IMR-90 (cell line): ENCODE results near the gene PIP4K2A. TPM values are rescaled to one million over a fixed set of nuclear protein-coding genes. Genes with fewer than 3 reads are reported as not detected.

ENCODE experiments used
- ATAC-seq: fragments of 200-7000 bp; cut with Tn5 transposase; 2 replicates; pipeline ENCODE4 v1.9.1; 2020; ENCODE audit warnings: low read depth, mild to moderate bottlenecking, moderate library complexity
- BruUV-seq: library from RNA; stranded (reverse); fragments of 400-500 nt; replicated peaks from 2 replicates; lab custom pipeline; 2021; lab: Mats Ljungman, UMichigan
- CTCF ChIA-PET: fragments of 300-600 bp; formaldehyde crosslinking; extraction: SDS; loops from one replicate; lab custom pipeline; 2021; ENCODE audit warnings: antibody characterized with exemption; lab: Yijun Ruan, JAX
- POLR2A ChIA-PET: fragments of 300-600 bp; sonication (Branson Sonifier 250); formaldehyde crosslinking; loops from one replicate; lab custom pipeline; 2022; ENCODE audit warnings: antibody characterized with exemption; ENCODE audit not compliant: unreplicated experiment; lab: Charles Lee
- DNase-seq: peaks from one replicate; pipeline ENCODE4 v3.0.0; 2013
- H2AFZ ChIP-seq: replicated peaks from 2 replicates; pipeline ENCODE3; 2013; ENCODE audit warnings: low read length, mild to moderate bottlenecking; ENCODE audit not compliant: poor library complexity
- H2AK5ac ChIP-seq: 2 replicates; pipeline ENCODE4 v1.6.1; 2013; ENCODE audit warnings: low read depth, low read length, inconsistent platforms
- H2AK9ac ChIP-seq: replicated peaks from 2 replicates; pipeline ENCODE3; 2013; ENCODE audit warnings: mild to moderate bottlenecking, low read depth, low read length, moderate library complexity; ENCODE audit not compliant: poor library complexity
- H2BK120ac ChIP-seq: 2 replicates; pipeline ENCODE4 v1.6.1; 2013; ENCODE audit warnings: low read depth, low read length, inconsistent platforms
- H2BK15ac ChIP-seq: 3 replicates; pipeline ENCODE4 v1.6.1; 2013; ENCODE audit warnings: low read depth, low read length, inconsistent platforms
- H2BK20ac ChIP-seq: 2 replicates; pipeline ENCODE4 v1.6.1; 2013; ENCODE audit warnings: low read depth, mild to moderate bottlenecking, inconsistent platforms, low read length, moderate library complexity
- H2BK5ac ChIP-seq: 2 replicates; pipeline ENCODE4 v1.6.1; 2013; ENCODE audit warnings: mild to moderate bottlenecking, low read depth, low read length, inconsistent platforms; ENCODE audit not compliant: poor library complexity, severe bottlenecking
- H3K14ac ChIP-seq: replicated peaks from 2 replicates; pipeline ENCODE4 v1.6.1; 2013; ENCODE audit warnings: low read depth, low read length, inconsistent platforms
- H3K18ac ChIP-seq: 2 replicates; pipeline ENCODE4 v1.6.1; 2013; ENCODE audit warnings: low read depth, low read length, control low read depth
- H3K23ac ChIP-seq: 2 replicates; pipeline ENCODE4 v1.6.1; 2013; ENCODE audit warnings: low read depth, low read length, inconsistent platforms
- H3K27ac ChIP-seq: 2 replicates; pipeline ENCODE4 v1.5.1; 2013; ENCODE audit warnings: mild to moderate bottlenecking, control low read depth, low read length; ENCODE audit not compliant: insufficient read depth
- H3K27me3 ChIP-seq: 2 replicates; pipeline ENCODE4 v1.6.1; 2013; ENCODE audit warnings: low read length; ENCODE audit not compliant: control insufficient read depth, insufficient read depth
- H3K36me3 ChIP-seq: 2 replicates; pipeline ENCODE4 v1.6.1; 2013; ENCODE audit warnings: low read length, mixed read lengths; ENCODE audit not compliant: control insufficient read depth, insufficient read depth
- H3K4ac ChIP-seq: 2 replicates; pipeline ENCODE4 v1.6.1; 2013; ENCODE audit warnings: low read depth, low read length, inconsistent platforms
- H3K4me1 ChIP-seq: 2 replicates; pipeline ENCODE4 v1.6.1; 2013; ENCODE audit warnings: low read length, mixed read lengths; ENCODE audit not compliant: control insufficient read depth, insufficient read depth
- H3K4me2 ChIP-seq: 2 replicates; pipeline ENCODE4 v1.6.1; 2013; ENCODE audit warnings: low read depth, mild to moderate bottlenecking, control low read depth, low read length, moderate library complexity
- H3K4me3 ChIP-seq: 2 replicates; pipeline ENCODE4 v1.5.1; 2013; ENCODE audit warnings: low read depth, mild to moderate bottlenecking, control low read depth, low read length, moderate library complexity; ENCODE audit not compliant: insufficient read depth
- H3K56ac ChIP-seq: 2 replicates; pipeline ENCODE4 v1.6.1; 2013; ENCODE audit warnings: low read length, inconsistent platforms; ENCODE audit not compliant: insufficient read depth; ENCODE audit errors: extremely low read depth
- H3K79me1 ChIP-seq, 2 experiments: 2 replicates each; pipeline ENCODE4 v1.6.1; 2013; ENCODE audit warnings: low read length in 2 of 2, inconsistent platforms in 1 of 2, low read depth in 1 of 2
- H3K9ac ChIP-seq: 2 replicates; pipeline ENCODE4 v1.6.1; 2013; ENCODE audit warnings: low read depth, low read length, control low read depth
- H3K9me1 ChIP-seq: 2 replicates; pipeline ENCODE4 v1.6.1; 2013; ENCODE audit warnings: low read length, inconsistent platforms; ENCODE audit not compliant: insufficient read depth
- H3K9me3 ChIP-seq: 2 replicates; pipeline ENCODE4 v1.6.1; 2013; ENCODE audit warnings: low read length; ENCODE audit not compliant: control insufficient read depth, insufficient read depth
- H4K20me1 ChIP-seq: 2 replicates; pipeline ENCODE4 v1.6.1; 2013; ENCODE audit warnings: low read length, inconsistent platforms; ENCODE audit not compliant: insufficient read depth
- H4K5ac ChIP-seq: 2 replicates; pipeline ENCODE4 v1.6.1; 2013; ENCODE audit warnings: mild to moderate bottlenecking, low read depth, low read length, control low read depth
- H4K8ac ChIP-seq, 2 experiments: 2 replicates each; pipeline ENCODE4 v1.6.1; 2013; ENCODE audit warnings: low read depth in 2 of 2, low read length in 2 of 2, control low read depth in 1 of 2, inconsistent platforms in 1 of 2
- H4K91ac ChIP-seq: 2 replicates; pipeline ENCODE4 v1.6.1; 2013; ENCODE audit warnings: low read depth, low read length, inconsistent platforms; ENCODE audit not compliant: insufficient read depth
- CHD1 ChIP-seq: IDR thresholded peaks from 2 replicates; pipeline ENCODE4 v1.6.1; 2012; ENCODE audit warnings: low read depth, low read length, improper control_type of control experiment
- FOS ChIP-seq: fragments of 150-350 bp; IDR thresholded peaks from 2 replicates; pipeline ENCODE4 v1.6.1; 2016; ENCODE audit warnings: low read depth, low read length
- MXI1 ChIP-seq: IDR thresholded peaks from 2 replicates; pipeline ENCODE4 v1.6.1; 2012; ENCODE audit warnings: low read depth, mild to moderate bottlenecking, low read length, moderate library complexity, borderline replicate concordance
- NFE2L2 ChIP-seq: fragments of 150-350 bp; IDR thresholded peaks from 2 replicates; pipeline ENCODE4 v1.6.1; 2016; ENCODE audit warnings: low read depth, mild to moderate bottlenecking, low read length
- WGBS, 2 experiments: methylation state at CpG; one replicate each; pipeline versions ENCODE4 v1.1.5 to v1.1.7; 2013; ENCODE audit warnings: missing lambda C conversion rate in 2 of 2; ENCODE audit not compliant: insufficient read length in 1 of 2; ENCODE audit errors: extremely low coverage in 2 of 2; 5-methylcytosine and 5-hydroxymethylcytosine counted together
- dilution Hi-C: fragments of 300-500 bp; cut with HindIII; formaldehyde crosslinking; loops from one replicate; pipeline ENCODE4 v1.14.3; 2018; ENCODE audit warnings: low sequenced_read_pairs; ENCODE audit not compliant: unreplicated experiment
- in situ Hi-C: fragments of 300-500 bp; cut with MboI; formaldehyde crosslinking; loops from 3 replicates; pipeline ENCODE4 v1.14.3; 2019; ENCODE audit warnings: low sequenced_read_pairs, inconsistent platforms, mixed read lengths
- intact Hi-C: fragments of 100-400 bp; cut with micrococcal nuclease; formaldehyde crosslinking; loops from 2 replicates; pipeline ENCODE4 v1.10.0; 2022
- polyA plus RNA-seq, 3 experiments: library from polyadenylated mRNA; depleted of rRNA; stranded (reverse); fragments of >200 nt; gene quantifications; 2 replicates each; pipeline ENCODE4 v1.2.3, GENCODE V29; 2012; ENCODE audit warnings: low replicate concordance in 1 of 3
- total RNA-seq: library from RNA; depleted of rRNA; stranded (reverse); fragments of >200 nt; gene quantifications from 2 replicates; pipeline ENCODE4 v1.2.3, GENCODE V29; 2012
- TF ChIP-seq, protein P1 (sequence below): conservative IDR thresholded peaks from 2 replicates; pipeline ENCODE4 v1.5.1; 2012; ENCODE audit warnings: mild to moderate bottlenecking, low read depth, low read length, improper control_type of control experiment
- TF ChIP-seq, protein P2 (sequence below): fragments of 150-350 bp; IDR thresholded peaks from 2 replicates; pipeline ENCODE4 v1.6.1; 2016; ENCODE audit warnings: low read depth, mild to moderate bottlenecking, low read length, moderate library complexity, borderline replicate concordance
- TF ChIP-seq, protein P3 (sequence below): fragments of 150-350 bp; IDR thresholded peaks from 2 replicates; pipeline ENCODE4 v1.6.1; 2017; ENCODE audit warnings: mild to moderate bottlenecking, antibody characterized with exemption, low read length, low read depth

PIP4K2A gene
- total and polyA plus RNA-seq, 2 of the 4 experiments (the other 2 are of a cell fraction) = 9.8 to 18.1 TPM

DNA sequence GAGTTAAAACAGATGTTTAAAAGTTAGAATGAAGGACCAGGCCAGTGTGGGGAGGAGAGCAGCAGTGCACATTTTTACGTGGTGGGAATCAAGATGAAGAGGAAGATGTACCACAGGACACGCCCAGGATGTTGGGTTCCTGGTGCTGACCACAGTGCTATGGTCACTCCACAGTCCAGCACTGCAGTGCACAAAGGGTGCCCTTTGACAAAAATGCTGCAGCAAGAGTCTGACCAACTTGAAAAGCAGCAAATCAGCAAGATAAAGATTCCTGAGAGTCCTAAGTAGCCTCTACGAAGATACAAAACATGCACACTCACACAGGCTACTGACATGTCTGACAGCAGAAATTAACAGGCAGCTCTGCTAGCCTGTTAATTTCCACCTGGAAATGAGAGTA lies 107.1 kb downstream of the PIP4K2A start:
- no peak for ATAC-seq
- dilution Hi-C loops = no loop called here
- peaks cover 22 to 60% of the 10 kb centered on the region in 2 experiments for H3K79me1 ChIP-seq
- in situ Hi-C loops = loop anchor here (25.0 kb wide), 1 partner anchor 1095 kb away; no protein-coding TSS in a partner anchor
- no peak overlapping the region for H3K27ac ChIP-seq
- no peak overlapping the region for H2AFZ ChIP-seq
- no peak overlapping the region for H2BK120ac ChIP-seq
- peaks cover 5% of the 10 kb centered on the region for H3K36me3 ChIP-seq
- H4K8ac ChIP-seq = no peak overlapping the region
- 100% methylated on average over 1 of the region's 3 CpGs; no CpG with 5 or more reads in 1 of the 2 experiments for WGBS, 2 experiments
- H2AK5ac ChIP-seq = no peak overlapping the region; the same call in 1 of the 2 replicates
- ChIA-PET CTCF (no interaction called here), POLR2A (no interaction called here)
- H2BK20ac ChIP-seq = no peak overlapping the region
- no peak overlapping the region for H3K9ac ChIP-seq
- no peak overlapping the region for H2BK5ac ChIP-seq
- H3K4me1 ChIP-seq = peaks cover 8% of the 10 kb centered on the region
- no peak overlapping the region for H3K14ac ChIP-seq
- no peak for DNase-seq
- no peak overlapping the region; the same call in 2 of the 3 replicates for H2BK15ac ChIP-seq
- intact Hi-C loops = no loop called here
- no peak overlapping the region for H3K18ac ChIP-seq
- no peak overlapping the region for H4K91ac ChIP-seq
- TF ChIP-seq, protein P1, sequence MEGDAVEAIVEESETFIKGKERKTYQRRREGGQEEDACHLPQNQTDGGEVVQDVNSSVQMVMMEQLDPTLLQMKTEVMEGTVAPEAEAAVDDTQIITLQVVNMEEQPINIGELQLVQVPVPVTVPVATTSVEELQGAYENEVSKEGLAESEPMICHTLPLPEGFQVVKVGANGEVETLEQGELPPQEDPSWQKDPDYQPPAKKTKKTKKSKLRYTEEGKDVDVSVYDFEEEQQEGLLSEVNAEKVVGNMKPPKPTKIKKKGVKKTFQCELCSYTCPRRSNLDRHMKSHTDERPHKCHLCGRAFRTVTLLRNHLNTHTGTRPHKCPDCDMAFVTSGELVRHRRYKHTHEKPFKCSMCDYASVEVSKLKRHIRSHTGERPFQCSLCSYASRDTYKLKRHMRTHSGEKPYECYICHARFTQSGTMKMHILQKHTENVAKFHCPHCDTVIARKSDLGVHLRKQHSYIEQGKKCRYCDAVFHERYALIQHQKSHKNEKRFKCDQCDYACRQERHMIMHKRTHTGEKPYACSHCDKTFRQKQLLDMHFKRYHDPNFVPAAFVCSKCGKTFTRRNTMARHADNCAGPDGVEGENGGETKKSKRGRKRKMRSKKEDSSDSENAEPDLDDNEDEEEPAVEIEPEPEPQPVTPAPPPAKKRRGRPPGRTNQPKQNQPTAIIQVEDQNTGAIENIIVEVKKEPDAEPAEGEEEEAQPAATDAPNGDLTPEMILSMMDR = no peak
- TF ChIP-seq NFE2L2 (no peak), FOS (no peak), MXI1 (no peak), CHD1 (no peak)
- TF ChIP-seq, protein P2, sequence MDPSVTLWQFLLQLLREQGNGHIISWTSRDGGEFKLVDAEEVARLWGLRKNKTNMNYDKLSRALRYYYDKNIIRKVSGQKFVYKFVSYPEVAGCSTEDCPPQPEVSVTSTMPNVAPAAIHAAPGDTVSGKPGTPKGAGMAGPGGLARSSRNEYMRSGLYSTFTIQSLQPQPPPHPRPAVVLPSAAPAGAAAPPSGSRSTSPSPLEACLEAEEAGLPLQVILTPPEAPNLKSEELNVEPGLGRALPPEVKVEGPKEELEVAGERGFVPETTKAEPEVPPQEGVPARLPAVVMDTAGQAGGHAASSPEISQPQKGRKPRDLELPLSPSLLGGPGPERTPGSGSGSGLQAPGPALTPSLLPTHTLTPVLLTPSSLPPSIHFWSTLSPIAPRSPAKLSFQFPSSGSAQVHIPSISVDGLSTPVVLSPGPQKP = no peak
- TF ChIP-seq, protein P3, sequence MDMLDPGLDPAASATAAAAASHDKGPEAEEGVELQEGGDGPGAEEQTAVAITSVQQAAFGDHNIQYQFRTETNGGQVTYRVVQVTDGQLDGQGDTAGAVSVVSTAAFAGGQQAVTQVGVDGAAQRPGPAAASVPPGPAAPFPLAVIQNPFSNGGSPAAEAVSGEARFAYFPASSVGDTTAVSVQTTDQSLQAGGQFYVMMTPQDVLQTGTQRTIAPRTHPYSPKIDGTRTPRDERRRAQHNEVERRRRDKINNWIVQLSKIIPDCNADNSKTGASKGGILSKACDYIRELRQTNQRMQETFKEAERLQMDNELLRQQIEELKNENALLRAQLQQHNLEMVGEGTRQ = no peak
- H3K56ac ChIP-seq = no peak overlapping the region
- no peaks in the 10 kb centered on the region for H4K20me1 ChIP-seq
- no peak overlapping the region for H4K5ac ChIP-seq
- no peak overlapping the region for H3K23ac ChIP-seq
- H3K9me1 ChIP-seq = peaks cover 11% of the 10 kb centered on the region; the same call in 1 of the 2 replicates
- no TSS peak for BruUV-seq
- no peak overlapping the region for H3K4ac ChIP-seq
- no peak overlapping the region for H3K4me3 ChIP-seq
- H2AK9ac ChIP-seq = no peak overlapping the region
- H3K27me3 ChIP-seq = no peaks in the 10 kb centered on the region
- H3K4me2 ChIP-seq = no peak overlapping the region
- no peaks in the 10 kb centered on the region for H3K9me3 ChIP-seq
